Thyroid gland (tissue), 4 donors: ENCODE data around the gene HIC1. TPM values are rescaled to one million over a fixed set of nuclear protein-coding genes. Genes with fewer than 3 reads are reported as not detected.
A peak's percentile ranks its signal among the peaks of the same experiment; 100 is the strongest.

Experiments used
- DNase-seq, 2 donors: peaks; one replicate each; pipeline ENCODE4 v3.0.0-alpha.2; 2019
- H3K27ac ChIP-seq, 3 donors: fragments of 200-600 bp; sonication (generic); 1 replicate in 2 of 3; 2 replicates in 1 of 3; pipeline ENCODE4 v1.5.1; 2016 to 2019; ENCODE audit warnings: mild to moderate bottlenecking in 1 of 3, moderate library complexity in 1 of 3
- H3K27me3 ChIP-seq: fragments of 200-600 bp; sonication (generic); one replicate; pipeline ENCODE4 v1.5.1; 2019
- H3K36me3 ChIP-seq, 2 donors: fragments of 200-600 bp; sonication (generic); one replicate each; pipeline ENCODE4 v1.5.1; 2016 to 2019
- H3K4me1 ChIP-seq, 2 donors: fragments of 200-600 bp; sonication (generic); one replicate each; pipeline ENCODE4 v1.5.1; 2017 to 2019
- H3K4me3 ChIP-seq, 3 donors: fragments of 200-600 bp; sonication (generic); replicated peaks in 1 of 3; 1 replicate in 2 of 3; 2 replicates in 1 of 3; pipeline ENCODE4 v1.5.1; 2016; ENCODE audit warnings: mild to moderate bottlenecking in 1 of 3
- H3K9me3 ChIP-seq: fragments of 200-600 bp; sonication (generic); one replicate; pipeline ENCODE4 v1.5.1; 2017
- POLR2A ChIP-seq, 2 donors: fragments of 450-650 bp; IDR thresholded peaks; one replicate each; pipeline ENCODE4 v1.6.1; 2017; ENCODE audit warnings: antibody characterized with exemption in 2 of 2, mild to moderate bottlenecking in 2 of 2, moderate library complexity in 1 of 2
- WGBS, 2 donors: methylation state at CpG; one replicate each; pipeline ENCODE4 v1.1.5; 2017; 5-methylcytosine and 5-hydroxymethylcytosine counted together
- intact Hi-C: fragments of 100-400 bp; cut with DNase I; formaldehyde crosslinking; loops from one replicate; pipeline ENCODE4 v1.15.1; 2023
- total RNA-seq, 4 donors: library from RNA; depleted of rRNA; stranded (reverse); fragments of >200 nt; gene quantifications; one replicate each; pipeline ENCODE4 v1.2.3, GENCODE V29; 2016
- TF ChIP-seq, protein P1 (sequence below), 6 experiments: fragments of 200-600 bp in 3 of 6; fragments of 450-650 bp in 3 of 6; sonication (generic) in 3 of 6; IDR thresholded peaks; one replicate each; pipeline ENCODE4 v1.5.1; 2016 to 2019; ENCODE audit warnings: antibody characterized with exemption in 6 of 6, mild to moderate bottlenecking in 2 of 6, inconsistent platforms in 1 of 6, moderate library complexity in 1 of 6

HIC1 gene
- total RNA-seq, 4 donors from 2014 or later = 13.3 to 23.2 (median 18.3) TPM

DNA sequence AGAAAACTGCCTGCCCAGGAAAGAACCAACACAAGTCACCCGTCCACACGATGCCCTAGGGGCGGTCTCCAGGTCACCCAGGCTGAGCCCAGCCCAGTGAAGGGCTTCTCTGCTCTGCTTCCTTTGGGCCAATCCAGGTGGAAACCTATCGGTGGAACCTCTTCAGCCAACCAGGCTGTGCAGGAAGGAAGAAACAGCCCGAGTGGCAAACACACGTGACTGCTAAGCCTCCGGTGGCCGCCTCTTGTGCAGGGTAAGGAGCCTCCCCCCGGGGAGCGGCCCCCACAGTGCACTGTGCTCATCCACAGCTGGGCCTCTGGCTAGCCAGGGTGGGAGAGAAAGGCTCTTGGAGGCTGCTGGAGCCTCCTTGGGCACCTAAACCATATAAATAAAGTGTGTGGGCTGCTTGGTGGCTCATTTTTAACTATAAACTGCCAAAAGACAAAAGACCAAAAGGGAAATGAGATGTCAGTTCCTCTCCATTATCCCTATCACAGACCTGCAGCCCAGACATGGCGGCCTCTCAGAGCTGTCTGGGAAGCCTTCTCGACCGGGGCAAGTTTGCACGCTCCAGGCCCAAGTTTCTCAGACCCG, 32.2 kb upstream of the HIC1 start:
- intact Hi-C loops = no loop called here
- H3K4me3 ChIP-seq = no peak overlapping the region
- no peak for TF ChIP-seq POLR2A (IDR thresholded peaks at IDR 0.05)
- WGBS, 2 donors = 59 to 76% methylated on average over 5 to 11 of the region's 15 CpGs
- no peak overlapping the region for H3K27ac ChIP-seq
- H3K27me3 ChIP-seq = peaks cover 8% of the 10 kb centered on the region
- no peak for DNase-seq
- H3K9me3 ChIP-seq = no peaks in the 10 kb centered on the region
- no peaks in the 10 kb centered on the region for H3K36me3 ChIP-seq
- peaks cover 9 to 27% of the 10 kb centered on the region in 2 donors for H3K4me1 ChIP-seq

DNA sequence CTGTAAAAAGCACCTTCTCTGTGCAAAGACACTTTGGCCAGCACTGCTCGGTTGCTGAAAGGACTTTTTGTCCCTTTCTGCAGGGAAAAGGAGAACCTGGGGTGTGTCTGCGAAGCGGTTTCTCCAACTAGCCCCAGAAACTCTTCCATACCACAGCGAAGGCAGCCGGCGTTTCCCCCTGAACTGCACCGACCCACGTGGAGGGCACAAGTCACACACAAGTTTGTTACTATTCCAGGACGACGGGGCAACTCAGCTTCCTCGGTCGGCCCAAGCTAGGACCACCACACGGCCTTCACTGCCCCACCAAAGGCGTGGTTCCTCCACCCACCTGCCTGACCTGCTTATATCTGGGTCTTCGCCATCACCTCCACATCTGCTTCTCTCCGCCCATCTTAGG, 31.6 kb upstream of the HIC1 start:
- WGBS, 2 donors = 43 to 51% methylated on average over 16 of the region's 16 CpGs
- TF ChIP-seq POLR2A (IDR thresholded peaks at IDR 0.05) = no peak
- TF ChIP-seq, protein P1, sequence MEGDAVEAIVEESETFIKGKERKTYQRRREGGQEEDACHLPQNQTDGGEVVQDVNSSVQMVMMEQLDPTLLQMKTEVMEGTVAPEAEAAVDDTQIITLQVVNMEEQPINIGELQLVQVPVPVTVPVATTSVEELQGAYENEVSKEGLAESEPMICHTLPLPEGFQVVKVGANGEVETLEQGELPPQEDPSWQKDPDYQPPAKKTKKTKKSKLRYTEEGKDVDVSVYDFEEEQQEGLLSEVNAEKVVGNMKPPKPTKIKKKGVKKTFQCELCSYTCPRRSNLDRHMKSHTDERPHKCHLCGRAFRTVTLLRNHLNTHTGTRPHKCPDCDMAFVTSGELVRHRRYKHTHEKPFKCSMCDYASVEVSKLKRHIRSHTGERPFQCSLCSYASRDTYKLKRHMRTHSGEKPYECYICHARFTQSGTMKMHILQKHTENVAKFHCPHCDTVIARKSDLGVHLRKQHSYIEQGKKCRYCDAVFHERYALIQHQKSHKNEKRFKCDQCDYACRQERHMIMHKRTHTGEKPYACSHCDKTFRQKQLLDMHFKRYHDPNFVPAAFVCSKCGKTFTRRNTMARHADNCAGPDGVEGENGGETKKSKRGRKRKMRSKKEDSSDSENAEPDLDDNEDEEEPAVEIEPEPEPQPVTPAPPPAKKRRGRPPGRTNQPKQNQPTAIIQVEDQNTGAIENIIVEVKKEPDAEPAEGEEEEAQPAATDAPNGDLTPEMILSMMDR (IDR thresholded peaks at IDR 0.05) = no peak
- Histone ChIP-seq H3K4me1 (peaks cover 9 to 27% of the 10 kb centered on the region in 2 donors), H3K9me3 (no peaks in the 10 kb centered on the region), H3K27ac (no peak overlapping the region), H3K27me3 (peaks cover 8% of the 10 kb centered on the region), H3K4me3 (no peak overlapping the region), H3K36me3 (no peaks in the 10 kb centered on the region)
- no peak for DNase-seq
- intact Hi-C loops = no loop called here

DNA sequence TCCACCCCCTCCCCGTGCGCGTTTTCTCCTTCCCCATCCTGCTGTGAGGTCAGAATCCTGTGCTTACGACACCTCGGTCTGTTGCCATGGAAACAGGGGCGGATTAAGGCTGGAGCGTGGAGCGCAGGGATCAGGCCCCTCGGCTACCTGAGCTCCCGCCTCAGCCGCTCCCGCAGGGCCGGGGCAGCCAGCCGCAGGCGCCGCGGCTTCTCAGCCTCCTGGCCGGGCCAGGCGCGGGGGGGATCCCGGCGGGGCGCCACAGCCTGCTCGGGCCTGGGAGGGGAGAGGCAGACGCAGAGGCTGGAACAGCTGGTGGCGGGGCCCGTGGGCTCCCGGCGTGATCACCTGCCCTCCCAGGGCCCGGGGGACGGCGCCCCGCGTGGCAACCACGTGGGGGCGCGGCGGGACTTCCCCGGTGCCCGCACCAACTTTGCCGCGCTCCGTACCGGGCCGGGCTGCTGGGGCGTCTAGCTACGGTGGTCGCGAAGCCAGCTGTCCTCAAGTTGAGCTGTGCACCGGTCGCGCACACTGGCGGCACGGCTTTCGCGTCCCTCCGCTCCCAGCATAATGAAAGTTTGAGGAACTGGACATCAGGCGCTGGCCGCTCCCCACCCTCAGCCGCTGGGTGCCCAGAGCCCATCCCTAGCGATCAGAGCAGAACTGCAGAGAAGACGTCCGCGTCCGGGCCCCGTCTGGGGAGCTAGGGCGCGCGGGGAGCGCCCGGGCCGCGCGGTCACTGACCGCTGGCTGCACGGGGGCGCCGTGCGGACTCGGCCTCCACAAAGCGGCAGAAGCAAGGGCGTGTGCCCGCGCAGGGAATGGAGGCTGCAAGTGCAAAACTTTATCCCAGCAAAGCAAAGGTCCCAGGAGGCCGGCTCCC, 31.0 kb upstream of the HIC1 start:
- Histone ChIP-seq H3K9me3 (no peaks in the 10 kb centered on the region), H3K27ac (no peak overlapping the region), H3K4me3 (peak overlapping the region; percentile 7 to 34 (median 15)), H3K27me3 (peaks cover 8% of the 10 kb centered on the region), H3K4me1 (peaks cover 9 to 27% of the 10 kb centered on the region in 2 donors), H3K36me3 (no peaks in the 10 kb centered on the region)
- intact Hi-C loops = loop anchor here (2.0 kb wide), 1 partner anchor 113 kb away; no protein-coding TSS in a partner anchor
- peak; percentile 34 to 40 for DNase-seq
- 4 to 9% methylated on average over 5 to 8 of the region's 85 CpGs for WGBS, 2 donors
- TF ChIP-seq, protein P1 (IDR thresholded peaks at IDR 0.05) = no peak
- TF ChIP-seq POLR2A (IDR thresholded peaks at IDR 0.05) = no peak

DNA sequence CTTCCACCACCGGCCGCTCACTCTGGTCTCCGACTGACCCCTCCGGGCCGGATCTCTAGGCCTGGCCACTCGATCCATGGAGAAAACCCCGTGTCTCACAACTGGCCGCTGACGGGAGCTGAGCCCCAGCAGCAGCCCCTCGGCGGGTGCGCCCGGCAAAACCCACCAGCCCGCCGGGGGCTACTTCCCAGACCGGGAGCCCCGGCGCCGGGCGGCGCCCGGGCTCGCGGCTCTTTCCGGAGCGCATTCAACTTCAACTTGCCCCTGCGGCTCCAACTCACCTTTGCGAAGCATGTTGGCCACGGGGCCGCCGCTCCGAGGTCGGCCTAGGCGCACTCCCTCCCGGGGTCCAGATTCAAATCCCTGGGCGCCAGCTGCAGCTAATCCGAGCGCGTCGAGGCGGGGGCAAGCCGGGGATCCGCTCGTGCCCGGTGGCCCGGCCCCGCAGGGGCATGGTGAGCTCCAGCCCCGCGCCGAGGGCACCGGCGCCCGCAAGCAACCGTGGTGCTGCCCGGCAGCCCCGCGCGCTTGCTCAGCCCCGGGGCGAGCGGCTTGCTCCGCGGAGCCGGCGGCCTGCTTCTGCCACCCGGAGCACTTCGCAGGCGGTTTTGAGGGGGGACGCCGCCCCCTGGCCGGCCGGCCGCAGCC, 30.2 kb upstream of the HIC1 start:
- Histone ChIP-seq H3K4me1 (peaks cover 9 to 31% of the 10 kb centered on the region in 2 donors), H3K4me3 (peak overlapping the region; percentile 15 to 34 (median 20)), H3K27me3 (peaks cover 8% of the 10 kb centered on the region), H3K36me3 (no peaks in the 10 kb centered on the region), H3K27ac (no peak overlapping the region), H3K9me3 (no peaks in the 10 kb centered on the region)
- TF ChIP-seq POLR2A (IDR thresholded peaks at IDR 0.05) = no peak
- TF ChIP-seq, protein P1 (IDR thresholded peaks at IDR 0.05) = no peak
- intact Hi-C loops = loop anchor here (2.0 kb wide), 1 partner anchor 114 kb away; no protein-coding TSS in a partner anchor
- 0 to 2% methylated on average over 5 to 9 of the region's 73 CpGs for WGBS, 2 donors
- no peak for DNase-seq

DNA sequence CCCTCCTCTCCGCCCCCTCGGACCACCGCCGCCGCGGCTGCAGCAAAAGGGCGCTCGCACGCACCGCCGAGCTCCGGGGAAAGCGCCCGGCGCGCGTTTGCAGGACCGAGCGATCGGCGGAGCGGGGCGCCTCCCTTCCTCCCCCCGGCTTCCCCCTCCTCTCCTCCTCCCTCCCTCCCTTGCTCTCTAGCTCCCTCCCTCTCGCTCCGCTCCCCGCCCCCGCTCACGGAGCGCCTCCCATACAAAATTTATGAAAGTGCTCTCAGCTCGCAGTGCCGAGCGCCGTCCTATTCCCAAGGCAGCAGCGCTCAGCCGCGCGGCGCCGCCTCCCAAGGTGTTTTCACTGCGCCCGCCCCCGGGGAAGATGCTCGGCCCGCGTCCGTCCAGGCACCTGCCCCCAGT, 29.7 kb upstream of the HIC1 start, which contains the start of gene RTN4RL1:
RTN4RL1 (minus strand) TSS at position 115 of the 402 bp plus-strand sequence. CDS start 469 bp downstream, outside the sequence.
- H3K4me1 ChIP-seq = peaks cover 9 to 32% of the 10 kb centered on the region in 2 donors
- no peaks in the 10 kb centered on the region for H3K9me3 ChIP-seq
- TF ChIP-seq, protein P1 (IDR thresholded peaks at IDR 0.05) = no peak
- no peak for TF ChIP-seq POLR2A (IDR thresholded peaks at IDR 0.05)
- H3K27ac ChIP-seq = no peak within 1 kb of the TSS
- peak within 1 kb of the TSS; percentile 15 to 34 (median 20) for H3K4me3 ChIP-seq
- 2 to 8% methylated on average over 10 to 17 of the region's 47 CpGs for WGBS, 2 donors
- no peaks in the 10 kb centered on the region for H3K36me3 ChIP-seq
- peaks cover 8% of the 10 kb centered on the region for H3K27me3 ChIP-seq
- intact Hi-C loops = loop anchor here (2.0 kb wide), 1 partner anchor 114 kb away; no protein-coding TSS in a partner anchor
- peak; percentile 50 to 54 for DNase-seq
